ENCODE results near the gene SCFD2.

DNA sequence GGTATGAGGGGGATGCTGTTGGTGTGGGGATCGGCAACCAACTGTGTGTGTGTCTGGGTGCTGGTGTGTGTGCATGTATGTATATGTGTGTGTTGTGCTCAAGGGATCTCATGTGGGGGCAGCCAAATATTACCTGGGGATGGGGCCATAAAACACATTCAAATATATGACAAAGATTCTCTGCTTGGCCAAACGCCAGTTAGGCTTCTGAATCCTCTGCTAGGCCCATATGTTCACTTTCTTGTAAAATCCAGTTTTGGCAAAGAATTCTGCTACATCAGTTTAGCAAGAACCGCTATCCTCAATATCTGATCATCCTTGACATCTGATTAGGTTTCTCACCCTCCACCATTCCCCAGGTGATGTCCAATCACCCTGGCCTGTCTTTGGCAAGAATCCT is 397.2 kb downstream of the SCFD2 start:
- TF ChIP-seq SUZ12 (IDR thresholded peaks at IDR 0.05) (no peak), FOXK2 (IDR thresholded peaks at IDR 0.05) (no peak), BHLHE40 (IDR thresholded peaks at IDR 0.05; ENCODE audit: borderline replicate concordance) (no peak), SP1 (IDR thresholded peaks at IDR 0.05) (no peak)
